Superior temporal gyrus (tissue), 1 donor: ENCODE data around the gene STAP1.
"Not testable (repeated sequence)": the region's sequence is repeated elsewhere in the genome, so short reads cannot be mapped to it uniquely, and the experiment has no call there.

Source experiments
- DNase-seq: peaks from one replicate; pipeline ENCODE4 v3.0.0-alpha.2; 2016; ENCODE audit errors: extremely low spot score

The STAP1 gene

GRCh38 chr4:67558493-67558892 lies at the start of gene STAP1:
TSS of gene STAP1 (plus strand) at chr4:67558727. CDS start at chr4:67558810, 83 bp downstream.
- DNase-seq = no peak

- no peak for DNase-seq
Observed at GRCh38 chr4:67512501-67512900, 46.0 kb upstream of the STAP1 start.

- DNase-seq = no peak
Observed at GRCh38 chr4:67520141-67520540, 38.4 kb upstream of the STAP1 start.

- DNase-seq = no peak
Observed at GRCh38 chr4:67521506-67521905, 37.0 kb upstream of the STAP1 start.

- DNase-seq = no peak
Observed at GRCh38 chr4:67522230-67522629, 36.3 kb upstream of the STAP1 start.

- DNase-seq = no peak
Observed at GRCh38 chr4:67522851-67523671, 35.5 kb upstream of the STAP1 start.

GRCh38 chr4:67524140-67524539 lies 34.4 kb upstream of the STAP1 start:
- not testable (repeated sequence) for DNase-seq

GRCh38 chr4:67531379-67531962 lies 27.1 kb upstream of the STAP1 start:
- no peak for DNase-seq

- not testable (repeated sequence) for DNase-seq
Observed at GRCh38 chr4:67532397-67532796, 26.1 kb upstream of the STAP1 start.

- DNase-seq = no peak
Observed at GRCh38 chr4:67533112-67533511, 25.4 kb upstream of the STAP1 start.

GRCh38 chr4:67535280-67535840 lies 23.2 kb upstream of the STAP1 start:
- DNase-seq = no peak

GRCh38 chr4:67539830-67540229 lies 18.7 kb upstream of the STAP1 start:
- no peak for DNase-seq

- no peak for DNase-seq
Observed at GRCh38 chr4:67542076-67542475, 16.5 kb upstream of the STAP1 start.

GRCh38 chr4:67545199-67546003 lies 13.1 kb upstream of the STAP1 start, which contains the start of gene CENPC:
TSS of gene CENPC (minus strand) at chr4:67545503. CDS start at chr4:67545355, 148 bp downstream.
- peak; percentile 96 for DNase-seq

- DNase-seq = peak; percentile 56
Observed at GRCh38 chr4:67546004-67546356, 12.5 kb upstream of the STAP1 start.

- DNase-seq = no peak
Observed at GRCh38 chr4:67546971-67547370, 11.6 kb upstream of the STAP1 start.

GRCh38 chr4:67549123-67549522 lies 9.4 kb upstream of the STAP1 start:
- peak; percentile 60 for DNase-seq

- no peak for DNase-seq
Observed at GRCh38 chr4:67550451-67550850, 8.1 kb upstream of the STAP1 start.

- DNase-seq = no peak
Observed at GRCh38 chr4:67550857-67551256, 7.7 kb upstream of the STAP1 start.

- not testable (repeated sequence) for DNase-seq
Observed at GRCh38 chr4:67552146-67552792, 6.3 kb upstream of the STAP1 start.

- no peak for DNase-seq
Observed at GRCh38 chr4:67554096-67554495, 4.4 kb upstream of the STAP1 start.

- DNase-seq = no peak
Observed at GRCh38 chr4:67555447-67555846, 3.1 kb upstream of the STAP1 start.
